HuH-7 (cell line): ENCODE measurements around the gene C1QTNF5.

ENCODE experiments used
- DNase-seq: peaks from one replicate; pipeline ENCODE4 v3.0.0; 2011; ENCODE audit warnings: low spot score

Gene C1QTNF5

DNA sequence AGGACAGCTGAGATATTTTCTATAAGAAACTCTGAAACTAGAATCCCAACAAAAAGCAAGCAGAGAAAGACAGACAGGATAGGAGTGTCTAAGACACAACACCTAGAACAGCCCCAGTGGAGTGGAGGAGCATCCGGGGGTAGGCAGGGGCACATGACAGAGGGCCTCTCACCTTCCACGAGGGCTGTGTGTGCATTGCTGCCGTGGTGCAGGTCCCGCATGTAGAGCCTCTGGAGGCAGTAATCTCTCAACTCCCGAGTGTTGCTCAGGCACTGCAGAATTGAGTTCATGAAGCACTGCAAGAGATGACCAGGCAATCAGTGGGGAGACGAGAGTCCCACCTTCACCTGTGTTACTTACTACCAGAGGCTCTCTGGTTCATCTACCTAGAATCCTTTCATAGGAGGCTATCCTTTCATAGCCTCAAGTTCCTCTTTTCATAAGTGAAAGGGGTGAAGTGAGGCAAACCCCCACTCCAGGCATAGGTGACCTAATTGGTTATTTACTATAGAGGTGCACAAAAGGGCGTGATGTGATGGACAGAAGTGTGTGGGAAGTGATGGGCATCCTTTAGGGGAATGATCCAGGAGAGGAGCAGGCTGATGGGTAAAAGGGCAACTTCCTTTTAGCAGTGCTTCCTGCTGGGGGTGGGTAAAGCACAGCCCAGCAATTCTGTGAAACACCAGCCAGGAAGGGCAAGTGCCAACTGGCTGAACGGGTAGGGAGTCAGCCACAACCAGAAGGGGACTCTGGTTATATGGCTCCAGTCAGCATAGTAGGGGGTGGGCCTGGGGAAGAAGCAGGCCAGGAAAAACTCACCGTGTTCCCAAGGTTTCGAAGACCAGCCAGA is 18.9 kb upstream of the C1QTNF5 start:
- no peak for DNase-seq

DNA sequence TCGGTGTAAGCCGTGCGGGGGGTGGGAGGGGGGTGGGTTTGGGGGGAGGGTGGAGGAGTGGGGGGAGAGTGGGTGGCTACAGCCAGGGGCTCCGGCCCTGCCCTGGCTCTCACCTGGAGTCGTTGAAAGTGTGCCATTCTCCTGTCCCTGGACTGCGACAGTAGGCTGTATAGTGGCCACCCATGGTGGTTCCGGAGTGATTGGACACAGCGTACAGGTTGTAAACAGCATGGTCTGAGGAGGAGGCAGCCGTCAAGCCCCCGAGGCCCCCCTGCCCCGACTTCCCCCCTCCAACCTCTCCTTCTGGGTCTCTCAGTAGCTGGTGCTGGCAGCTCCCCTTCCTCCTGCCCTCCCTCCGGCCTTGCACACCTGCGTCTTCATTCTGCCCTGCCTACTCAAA is 16.4 kb upstream of the C1QTNF5 start:
- DNase-seq: no peak

GRCh38 chr11:119356349-119357031 is 15.8 kb upstream of the C1QTNF5 start:
- no peak for DNase-seq

DNA sequence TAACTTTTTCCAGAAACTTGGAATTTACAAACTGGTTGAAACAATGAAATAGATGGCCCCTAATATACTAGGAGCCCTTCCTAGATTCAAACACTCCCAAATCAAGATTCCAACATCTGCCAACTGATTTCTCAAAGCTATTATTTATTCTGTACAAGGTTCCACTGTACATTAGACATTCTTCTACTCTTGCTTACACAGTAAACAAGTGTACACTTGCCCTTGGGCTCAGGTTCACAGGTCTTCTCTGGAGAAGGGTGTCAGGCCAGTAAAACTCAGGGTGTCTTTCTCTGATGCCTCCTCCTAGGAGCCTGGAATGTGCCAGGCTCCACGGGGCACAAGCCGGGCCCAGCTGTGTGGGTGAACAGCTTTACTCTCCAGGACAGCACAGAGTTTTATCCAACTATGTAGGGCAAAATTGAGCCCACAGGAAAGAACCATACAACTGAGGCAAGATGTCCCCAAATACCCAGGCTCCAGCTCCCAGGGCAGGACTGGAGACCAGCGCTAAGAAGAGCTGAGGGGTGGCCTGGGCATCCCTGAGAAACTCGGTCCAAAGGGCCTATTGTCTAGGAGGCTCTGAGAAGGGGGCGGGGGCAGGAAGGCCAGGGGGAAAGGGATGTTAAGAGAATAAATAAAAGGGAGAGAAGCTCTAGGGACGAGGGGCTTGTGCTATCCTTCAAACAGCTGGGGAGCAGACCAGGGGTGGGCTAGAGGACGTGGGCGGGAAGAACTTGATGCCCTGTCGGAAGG is 14.6 kb upstream of the C1QTNF5 start:
- no peak for DNase-seq

DNA sequence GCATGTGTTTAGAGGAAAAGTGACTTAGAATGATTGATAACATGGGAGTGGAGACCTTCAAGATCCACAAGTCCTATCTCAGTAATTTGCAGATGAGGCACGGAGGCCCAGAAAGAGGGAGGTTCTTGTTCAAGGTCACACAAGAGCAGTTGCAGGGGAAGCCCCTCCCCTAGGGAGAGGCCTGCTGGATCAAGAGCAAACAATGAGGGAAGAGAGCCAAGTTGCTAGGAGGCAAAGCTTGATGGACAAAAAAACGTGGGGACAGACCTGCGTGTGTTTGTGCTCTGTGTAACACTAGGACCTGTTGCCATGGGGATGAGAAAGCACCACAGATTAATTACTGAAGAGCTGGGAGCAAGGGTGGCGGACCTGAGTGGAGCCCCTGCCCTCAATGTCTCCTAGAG is 12.2 kb upstream of the C1QTNF5 start:
- peak; percentile 87 for DNase-seq

GRCh38 chr11:119351232-119351631 is 10.5 kb upstream of the C1QTNF5 start:
- DNase-seq: no peak

DNA sequence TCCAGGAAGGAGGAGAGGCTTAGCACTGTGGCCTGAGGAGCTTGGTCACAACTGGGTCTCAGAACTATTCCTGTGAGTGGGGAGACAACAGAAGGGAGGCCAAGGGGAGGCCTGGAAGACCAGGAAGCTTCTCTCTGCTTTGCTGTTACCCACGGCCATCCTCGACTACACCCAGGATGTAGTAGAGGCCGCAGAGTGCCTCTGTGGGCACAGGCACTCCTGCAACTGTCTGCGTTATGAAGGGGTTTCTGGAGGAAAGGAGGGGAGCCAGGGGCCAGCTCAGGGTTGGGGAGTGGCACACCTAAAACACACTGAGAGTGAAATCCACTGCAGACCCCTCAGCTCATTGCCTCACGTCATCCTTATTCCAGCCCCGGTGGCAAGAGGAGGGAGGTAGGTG is 9.6 kb upstream of the C1QTNF5 start:
- no peak for DNase-seq

GRCh38 chr11:119347940-119348605 is 7.4 kb upstream of the C1QTNF5 start:
- no peak for DNase-seq

DNA sequence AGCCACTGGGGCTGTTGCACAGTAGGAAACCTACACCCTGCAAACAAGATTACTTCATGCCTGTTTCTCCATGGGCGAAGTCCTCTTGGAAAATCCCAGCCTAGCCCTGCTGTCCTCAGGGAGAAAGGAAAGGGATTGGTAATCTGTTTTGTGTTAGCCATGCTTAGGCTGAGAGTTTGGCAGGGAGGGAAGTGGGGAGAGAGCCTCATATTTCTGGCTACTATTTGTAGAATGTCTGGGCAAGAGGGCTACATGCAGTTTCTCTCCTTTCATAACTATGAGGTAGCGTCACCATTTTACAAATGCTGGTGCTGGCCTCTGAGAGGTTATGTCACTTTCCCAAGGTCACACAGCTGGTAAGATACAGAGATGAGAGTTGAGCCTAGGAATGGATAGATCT is 6.6 kb upstream of the C1QTNF5 start:
- DNase-seq: no peak

DNA sequence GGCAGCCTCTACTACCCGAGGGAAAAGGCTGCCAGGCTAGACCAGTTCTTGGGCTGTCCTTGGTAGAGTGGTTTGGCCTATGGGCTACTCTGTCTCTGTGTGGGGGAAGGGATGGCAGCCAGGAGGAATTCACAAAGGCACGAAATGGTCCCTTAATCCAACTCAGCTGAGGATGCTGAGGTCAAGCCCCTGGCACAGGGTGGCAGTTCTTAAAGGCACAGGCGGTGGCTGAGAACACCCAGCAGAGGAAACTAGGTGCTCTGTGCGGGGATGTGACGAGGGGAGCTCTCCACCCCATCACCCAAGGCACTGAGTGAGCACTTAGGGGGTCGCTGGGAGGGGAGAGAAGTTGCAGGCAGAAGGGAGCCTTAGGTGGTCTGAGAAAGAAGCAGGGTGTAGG is 5.9 kb upstream of the C1QTNF5 start, which contains the start of gene MFRP:
TSS of gene MFRP (minus strand) at position 101 of the 400 bp plus-strand sequence. CDS start 192 bp downstream, outside the sequence.
- DNase-seq: no peak

DNA sequence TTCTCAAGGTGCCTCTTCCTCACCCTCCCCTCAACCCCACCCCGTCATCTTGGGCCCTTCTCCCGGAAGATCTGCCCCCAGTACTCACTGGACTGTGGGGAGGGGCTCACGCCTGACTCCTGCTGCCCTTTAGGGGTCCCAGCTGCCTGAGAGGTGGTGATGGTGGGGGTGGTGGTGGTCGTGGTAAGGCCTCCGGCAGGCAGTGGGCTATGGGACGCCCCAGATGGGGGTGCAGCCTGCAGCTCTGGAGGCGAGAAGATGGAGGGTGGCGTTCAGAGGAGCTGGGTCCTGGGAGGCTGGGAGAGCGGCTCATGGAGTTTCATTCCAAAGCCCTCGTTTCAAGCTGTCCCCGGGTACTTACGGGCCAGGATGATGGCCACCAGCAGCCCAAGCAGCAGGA is 5.0 kb upstream of the C1QTNF5 start:
- DNase-seq: no peak

GRCh38 chr11:119344291-119345010 is 3.8 kb upstream of the C1QTNF5 start:
- DNase-seq: no peak

- DNase-seq: no peak
Observed at GRCh38 chr11:119343726-119344125, 3.0 kb upstream of the C1QTNF5 start.

GRCh38 chr11:119342362-119343130 is 1.9 kb upstream of the C1QTNF5 start:
- DNase-seq: no peak

DNA sequence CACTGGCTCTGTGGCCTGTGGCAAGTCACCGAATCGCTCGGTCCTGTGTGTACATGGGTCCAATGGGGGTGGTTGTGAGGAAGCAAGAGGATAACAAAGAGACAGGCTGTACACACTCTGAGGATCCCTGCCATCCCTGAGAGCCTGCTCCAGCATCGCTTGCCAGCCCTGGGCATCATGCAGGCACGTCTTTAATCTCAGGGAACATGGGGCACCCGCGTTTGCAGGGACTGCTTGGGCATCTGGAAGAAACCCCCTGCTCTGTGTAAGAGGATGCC is 1.3 kb upstream of the C1QTNF5 start:
- DNase-seq: no peak

DNA sequence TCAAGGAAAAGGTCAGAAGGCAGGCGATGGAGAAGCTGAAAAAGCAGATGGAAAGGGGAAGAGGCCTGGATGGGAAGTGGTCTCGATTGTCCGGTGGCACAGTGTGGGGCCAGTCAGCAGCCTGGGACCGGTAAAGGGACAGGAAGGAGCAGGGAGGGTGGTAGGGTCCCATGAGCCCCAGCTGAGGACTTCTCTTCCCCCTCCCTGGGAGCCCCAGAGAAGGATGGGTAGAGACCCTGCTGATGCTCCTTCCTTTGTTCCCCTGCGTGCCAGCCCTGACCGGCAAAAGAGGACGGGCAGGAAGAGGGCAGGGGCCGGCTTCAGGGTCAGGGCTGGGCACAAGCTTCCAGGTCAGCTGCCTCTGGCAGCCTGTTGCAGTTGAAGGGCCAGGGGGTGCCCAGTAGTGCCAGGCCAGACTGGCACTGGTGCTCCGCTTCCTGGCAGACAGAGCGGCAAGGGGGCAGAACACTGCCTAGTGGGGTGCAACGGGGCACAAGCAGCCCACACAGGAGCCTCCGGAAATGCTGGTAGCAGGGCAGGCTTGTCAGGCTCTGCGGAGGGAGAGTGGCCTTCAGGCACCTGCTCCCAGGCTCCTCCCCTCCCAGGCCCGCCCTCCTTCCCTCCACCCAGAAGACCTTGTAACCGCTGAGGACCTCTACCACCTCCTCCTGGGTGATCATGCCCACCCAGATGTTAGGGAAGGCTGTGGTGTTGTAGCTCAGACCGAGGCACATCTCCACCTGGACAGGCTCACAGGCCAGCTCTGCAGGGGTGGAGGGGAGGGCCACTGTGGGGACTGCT is 739 bp upstream of the C1QTNF5 start:
- DNase-seq: no peak

DNA sequence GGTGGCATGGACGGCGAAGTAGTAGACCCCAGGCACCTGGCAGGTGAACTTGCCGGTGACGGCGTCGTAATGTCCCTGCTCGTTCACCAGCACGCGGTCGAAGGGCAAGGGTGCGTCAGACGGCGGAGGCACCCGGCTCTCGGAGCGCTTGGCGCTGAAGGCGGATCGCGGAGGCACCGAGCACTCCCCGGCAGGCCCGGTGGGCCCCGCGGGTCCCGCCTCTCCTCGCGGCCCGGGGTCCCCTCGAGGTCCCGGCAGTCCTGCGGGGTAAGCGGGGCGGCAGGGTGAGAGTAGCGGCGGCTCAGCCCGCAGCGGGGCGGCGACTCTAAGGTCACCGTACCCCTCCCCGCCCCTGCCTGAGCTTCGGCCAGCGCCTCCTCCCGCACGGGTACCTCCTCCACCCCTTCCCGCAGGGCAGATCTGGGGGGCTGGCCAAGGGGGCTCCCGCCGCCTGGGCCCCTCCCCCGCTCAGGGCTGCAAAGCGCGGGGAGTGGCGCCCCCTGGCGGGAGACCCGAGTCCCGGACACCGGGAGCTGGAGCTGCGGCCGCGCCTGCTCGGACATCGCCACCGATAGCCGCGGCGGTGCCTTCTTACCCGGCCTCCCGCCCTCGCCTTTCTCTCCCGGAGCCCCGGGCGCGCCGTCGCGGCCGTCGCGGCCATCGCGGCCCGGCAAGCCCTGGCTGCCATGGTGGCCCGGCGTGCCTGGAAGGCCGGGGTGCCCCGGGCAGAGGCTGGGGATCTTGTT is 921 bp downstream of the C1QTNF5 start:
- DNase-seq: peak; percentile 88

GRCh38 chr11:119338965-119339588 is 1.6 kb downstream of the C1QTNF5 start:
- no peak for DNase-seq
